Suprapubic skin (tissue), 4 donors: ENCODE measurements around the gene RTEL1.

Experiments used
- POLR2A ChIP-seq, 2 donors: fragments of 450-650 bp; IDR thresholded peaks; one replicate each; pipeline ENCODE4 v1.6.1; 2017; ENCODE audit warnings: antibody characterized with exemption in 2 of 2, mild to moderate bottlenecking in 2 of 2, moderate library complexity in 2 of 2
- POLR2AphosphoS5 ChIP-seq, 3 donors: sonication (generic); formaldehyde crosslinking; IDR thresholded peaks; one replicate each; pipeline ENCODE4 v1.6.1; 2017; ENCODE audit warnings: antibody characterized with exemption in 3 of 3
- TF ChIP-seq, protein P1 (sequence below), 2 donors: fragments of 200-600 bp in 1 of 2; fragments of 450-650 bp in 1 of 2; sonication (generic) in 1 of 2; IDR thresholded peaks; one replicate each; pipeline ENCODE4 v1.5.1; 2016 to 2019; ENCODE audit warnings: antibody characterized with exemption in 2 of 2, mild to moderate bottlenecking in 1 of 2, moderate library complexity in 1 of 2

DNA sequence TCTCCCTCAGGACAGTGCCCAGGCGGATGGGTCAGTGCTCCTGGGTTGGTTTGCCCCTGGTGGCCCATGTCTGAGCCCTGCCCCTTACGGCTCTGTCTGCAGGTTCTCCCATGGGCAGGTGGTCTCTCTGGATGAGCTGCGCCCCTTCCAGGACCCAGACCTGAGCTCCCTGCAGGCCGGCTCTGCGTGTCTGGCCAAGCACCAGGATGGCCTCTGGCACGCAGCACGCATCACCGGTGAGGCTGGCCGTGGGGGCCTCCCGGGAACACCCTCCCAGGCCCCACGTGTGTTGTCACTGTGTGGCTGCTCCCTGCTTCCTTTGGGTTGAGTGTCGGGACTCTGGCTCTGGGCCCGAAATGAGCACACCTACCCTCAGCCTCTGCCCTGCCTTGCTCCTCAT, 75.0 kb downstream of the RTEL1 start:
- TF ChIP-seq, protein P1, sequence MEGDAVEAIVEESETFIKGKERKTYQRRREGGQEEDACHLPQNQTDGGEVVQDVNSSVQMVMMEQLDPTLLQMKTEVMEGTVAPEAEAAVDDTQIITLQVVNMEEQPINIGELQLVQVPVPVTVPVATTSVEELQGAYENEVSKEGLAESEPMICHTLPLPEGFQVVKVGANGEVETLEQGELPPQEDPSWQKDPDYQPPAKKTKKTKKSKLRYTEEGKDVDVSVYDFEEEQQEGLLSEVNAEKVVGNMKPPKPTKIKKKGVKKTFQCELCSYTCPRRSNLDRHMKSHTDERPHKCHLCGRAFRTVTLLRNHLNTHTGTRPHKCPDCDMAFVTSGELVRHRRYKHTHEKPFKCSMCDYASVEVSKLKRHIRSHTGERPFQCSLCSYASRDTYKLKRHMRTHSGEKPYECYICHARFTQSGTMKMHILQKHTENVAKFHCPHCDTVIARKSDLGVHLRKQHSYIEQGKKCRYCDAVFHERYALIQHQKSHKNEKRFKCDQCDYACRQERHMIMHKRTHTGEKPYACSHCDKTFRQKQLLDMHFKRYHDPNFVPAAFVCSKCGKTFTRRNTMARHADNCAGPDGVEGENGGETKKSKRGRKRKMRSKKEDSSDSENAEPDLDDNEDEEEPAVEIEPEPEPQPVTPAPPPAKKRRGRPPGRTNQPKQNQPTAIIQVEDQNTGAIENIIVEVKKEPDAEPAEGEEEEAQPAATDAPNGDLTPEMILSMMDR (IDR thresholded peaks at IDR 0.05), result no peak
- TF ChIP-seq POLR2AphosphoS5 (IDR thresholded peaks at IDR 0.05) (no peak), POLR2A (IDR thresholded peaks at IDR 0.05) (no peak)
